Measurements from ENCODE around the gene NFATC2.

NFATC2 gene

GRCh38 chr20:51404297-51405060, 138.0 kb downstream of the NFATC2 start:
- DNase-seq = peak; percentile 76

DNA sequence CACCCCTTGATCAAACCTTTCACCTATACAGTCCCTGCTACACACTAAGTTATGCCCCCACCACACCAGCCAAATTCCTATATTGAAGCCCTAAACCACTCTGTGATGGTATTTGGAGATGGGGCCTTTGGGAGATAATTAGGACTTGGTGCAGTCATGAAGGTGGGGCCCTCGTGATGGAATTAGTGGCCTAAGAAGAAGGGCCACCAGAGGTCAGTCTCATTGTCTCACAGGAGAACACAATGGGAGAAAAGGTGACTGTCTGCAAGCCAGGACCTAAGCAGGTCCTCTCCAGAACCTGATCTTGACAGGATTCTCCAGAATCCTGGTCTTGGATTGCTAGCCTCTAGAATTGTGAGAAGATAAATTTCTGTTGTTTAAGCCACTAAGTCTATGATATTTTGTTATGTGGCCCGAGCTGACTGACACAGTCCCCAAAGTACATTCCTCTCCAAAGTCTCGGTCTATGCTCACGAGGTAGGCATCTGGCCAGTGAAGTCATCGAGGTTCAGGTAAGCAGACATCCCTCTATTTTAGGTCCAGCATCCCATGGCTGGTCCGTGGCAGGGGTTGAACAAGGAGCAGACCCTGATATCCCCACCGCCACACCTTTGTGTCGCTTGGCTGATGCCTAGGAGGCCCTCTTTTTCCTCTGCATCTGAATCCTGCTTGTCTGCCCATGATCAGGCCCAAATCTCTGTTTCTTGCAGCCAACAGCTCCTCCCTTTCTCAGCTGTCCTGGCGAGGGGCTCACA, 138.9 kb downstream of the NFATC2 start:
- no peak for DNase-seq

- DNase-seq = peak; percentile 38
These were observed 140.3 kb downstream of the NFATC2 start for GRCh38 chr20:51402201-51402600.

DNA sequence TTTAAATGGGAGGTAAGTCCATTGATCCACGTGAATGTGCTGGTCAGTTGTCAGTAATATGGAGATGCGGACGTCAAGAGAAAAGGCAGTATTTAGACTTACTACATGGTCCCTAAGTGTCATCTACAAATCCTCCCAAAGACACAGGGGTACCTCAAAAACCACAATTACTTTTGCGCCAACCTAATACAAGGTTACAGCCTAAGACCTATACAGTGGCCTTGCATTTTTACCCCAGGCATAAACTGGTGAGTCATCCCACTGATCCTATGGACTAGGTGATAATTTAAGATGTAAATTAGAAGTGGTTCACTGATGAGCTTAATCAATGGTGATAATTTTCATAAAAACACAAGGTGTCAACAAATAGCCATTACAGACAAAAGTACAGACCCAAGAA, 141.0 kb downstream of the NFATC2 start:
- DNase-seq = no peak

GRCh38 chr20:51400051-51400926, 142.2 kb downstream of the NFATC2 start:
- DNase-seq = peak; percentile 61

DNA sequence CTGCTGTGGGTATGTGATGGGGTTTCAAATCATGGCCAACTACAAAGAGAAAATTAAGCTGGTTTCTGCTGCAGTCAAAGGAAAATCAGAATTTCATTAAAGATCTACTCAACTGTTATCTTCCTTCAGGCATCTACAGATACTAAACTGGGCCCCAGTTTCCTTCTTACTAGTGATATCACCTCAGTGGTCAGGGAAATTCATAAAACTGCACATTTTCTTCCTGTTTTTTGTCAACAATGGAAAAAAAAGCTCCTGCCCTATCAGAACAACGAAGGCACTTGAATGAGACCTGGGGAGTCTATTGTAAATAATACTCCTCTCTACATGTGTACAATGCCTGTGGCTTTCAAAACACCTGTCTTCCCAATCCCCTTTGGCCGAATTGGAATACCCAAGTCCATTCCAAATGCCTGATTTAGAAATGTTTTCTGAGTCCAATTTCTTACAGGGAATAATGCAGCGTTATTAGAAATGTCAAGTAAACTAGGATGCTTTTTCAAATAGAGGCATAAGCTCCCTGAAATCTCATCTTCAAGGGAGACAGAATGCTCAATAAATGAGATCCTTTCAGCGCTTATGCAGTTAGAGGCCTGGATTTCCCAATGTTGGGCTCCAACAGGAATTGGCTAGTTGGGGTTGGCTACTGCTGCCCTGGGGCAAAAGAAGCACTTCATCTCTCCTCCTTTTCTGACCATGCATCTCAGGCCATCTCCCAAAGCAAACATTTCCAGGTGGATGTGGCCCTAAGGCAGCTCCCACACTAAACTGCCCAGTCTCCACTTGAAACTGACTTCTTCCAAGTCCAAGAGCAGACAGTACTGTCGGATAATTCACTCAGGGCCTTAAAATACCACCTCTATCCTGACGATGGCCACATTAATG, 143.3 kb downstream of the NFATC2 start:
- DNase-seq = no peak

- DNase-seq = no peak
These were observed 144.0 kb downstream of the NFATC2 start for GRCh38 chr20:51398552-51398951.

DNA sequence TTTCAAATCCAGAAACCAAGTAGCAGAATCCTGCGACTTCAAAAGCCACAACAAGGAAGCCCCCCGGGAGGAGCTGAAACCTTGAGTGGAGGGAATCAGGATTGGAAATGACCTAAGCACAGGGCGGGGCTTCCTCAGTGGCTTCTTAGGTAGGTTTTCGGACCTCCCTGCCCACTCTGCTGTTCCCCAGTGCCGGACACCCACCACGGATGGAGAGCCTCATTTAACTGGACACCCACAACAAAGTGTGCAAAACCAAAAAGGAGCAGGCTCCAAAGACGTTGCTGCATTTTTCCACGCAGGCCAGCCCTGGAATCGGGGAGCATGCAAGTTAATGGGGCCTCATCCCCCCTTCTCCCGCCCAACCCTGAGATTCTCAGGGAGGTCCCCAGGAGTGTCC, 144.4 kb downstream of the NFATC2 start:
- no peak for DNase-seq

- no peak for DNase-seq
These were observed 145.4 kb downstream of the NFATC2 start for GRCh38 chr20:51397137-51397536.

DNA sequence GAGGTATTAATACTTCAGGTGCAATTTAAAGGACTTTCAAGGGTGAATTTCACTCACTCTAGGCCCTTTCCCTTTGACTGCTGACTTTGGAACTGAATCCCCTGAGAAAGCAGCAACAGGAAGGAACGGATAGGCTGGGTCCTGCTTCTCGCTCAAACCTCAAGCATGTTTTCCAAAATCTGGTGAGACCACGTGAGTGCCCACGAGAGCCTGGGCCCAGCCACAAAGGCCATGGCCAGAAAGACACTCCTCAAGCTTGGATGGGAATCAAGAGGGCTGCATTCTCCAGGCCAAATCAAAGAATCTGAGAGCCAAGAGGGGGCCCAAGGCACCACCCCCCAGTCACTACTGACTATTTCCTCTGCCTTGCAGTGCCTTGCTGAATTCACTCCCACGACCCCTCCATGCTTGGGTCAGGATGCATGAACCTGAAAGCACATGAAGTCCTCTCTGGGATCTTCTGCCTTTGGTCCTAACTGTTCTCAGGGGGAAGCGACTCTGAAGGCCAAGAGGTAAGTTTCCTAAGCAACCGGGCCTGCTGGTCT, 146.1 kb downstream of the NFATC2 start:
- no peak for DNase-seq

GRCh38 chr20:51394706-51395105, 147.8 kb downstream of the NFATC2 start:
- no peak for DNase-seq

- DNase-seq = no peak
These were observed 148.9 kb downstream of the NFATC2 start for GRCh38 chr20:51393571-51393970.

GRCh38 chr20:51392614-51393186, 149.8 kb downstream of the NFATC2 start:
- no peak for DNase-seq

GRCh38 chr20:51391926-51392325, 150.6 kb downstream of the NFATC2 start:
- DNase-seq = no peak

DNA sequence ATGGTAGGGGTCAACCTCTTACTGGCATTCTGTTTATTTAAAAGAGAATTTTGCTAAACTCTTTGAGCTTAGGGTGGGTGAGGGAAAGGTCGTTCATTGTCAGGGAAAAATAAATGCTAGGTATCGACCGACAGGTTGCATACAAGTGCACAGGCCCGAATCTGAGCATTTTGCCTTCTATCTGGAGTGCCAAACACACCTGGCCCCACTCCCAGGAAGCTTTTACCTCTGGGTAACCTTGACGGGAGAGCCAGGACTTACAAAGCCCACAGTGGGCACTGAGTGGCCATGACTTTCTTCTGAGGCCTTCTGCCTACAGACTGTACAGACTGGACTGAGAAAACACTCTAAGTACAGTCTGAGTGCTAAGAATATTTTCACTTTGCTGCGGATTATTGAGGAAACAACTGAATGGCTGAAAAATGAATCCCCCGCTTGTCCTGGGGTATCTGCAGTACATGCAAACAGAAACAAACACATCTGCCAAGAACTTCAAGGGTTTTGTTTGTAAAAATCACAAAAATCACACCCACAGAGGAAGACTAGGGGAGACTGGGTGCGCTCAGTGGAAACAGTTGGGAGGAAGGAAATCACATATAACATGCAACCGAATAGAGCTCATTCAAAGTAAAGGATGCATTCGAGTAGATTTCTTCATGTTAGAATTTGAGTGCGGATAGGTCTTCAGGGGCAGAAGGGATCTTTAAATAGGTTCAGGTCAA, 152.8 kb downstream of the NFATC2 start:
- DNase-seq = no peak

- DNase-seq = no peak
These were observed 153.6 kb downstream of the NFATC2 start for GRCh38 chr20:51388756-51389542.

- DNase-seq = no peak
These were observed 154.3 kb downstream of the NFATC2 start for GRCh38 chr20:51388227-51388626.

DNA sequence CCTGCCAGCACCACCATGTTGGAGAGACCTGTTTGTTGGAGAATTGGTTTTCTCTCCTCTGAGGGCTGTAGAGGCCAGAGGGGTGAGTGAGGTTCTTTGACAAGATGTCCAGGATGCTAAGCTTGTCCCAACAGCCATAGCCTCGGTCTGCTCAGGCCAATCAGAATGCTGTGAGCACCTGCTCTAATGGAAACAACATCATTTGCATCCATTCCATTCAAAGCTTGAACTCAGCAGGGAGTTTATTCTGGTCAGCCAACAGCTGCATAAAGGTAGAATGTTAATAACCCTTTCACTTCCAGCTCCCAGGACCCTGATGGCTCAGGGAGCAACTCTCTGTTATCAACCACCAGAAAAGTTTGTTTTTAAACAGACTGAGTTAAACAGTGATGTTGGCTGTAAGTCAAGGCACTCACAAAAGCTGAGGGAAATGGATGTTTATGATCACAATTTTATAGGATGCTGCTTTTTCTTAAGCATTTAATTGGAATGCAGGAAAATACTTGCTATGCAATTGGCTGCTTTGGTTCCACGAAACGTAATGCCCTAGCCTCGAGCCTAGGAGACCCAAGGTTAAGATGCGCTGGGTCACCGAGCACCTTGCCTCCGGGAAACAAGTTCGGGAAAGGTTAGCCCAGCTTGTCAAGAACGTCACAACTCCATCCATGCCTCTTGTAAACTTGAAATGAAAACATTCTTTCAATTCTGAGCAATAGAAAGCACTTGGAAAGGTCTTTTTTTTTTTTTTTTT, 155.2 kb downstream of the NFATC2 start:
- DNase-seq = no peak

- peak; percentile 45 for DNase-seq
These were observed 155.9 kb downstream of the NFATC2 start for GRCh38 chr20:51386586-51386985.
